ENCODE results near the gene GNB1.

- TF ChIP-seq POLR2A (IDR thresholded peaks at IDR 0.05; ENCODE audit: low read depth, low read length) (no peak), CTCF (conservative IDR thresholded peaks at IDR 0.05; ENCODE audit: low read depth, low read length) (no peak), RFX5 (IDR thresholded peaks at IDR 0.05; ENCODE audit: low read depth, low read length) (no peak), USF2 (IDR thresholded peaks at IDR 0.05; ENCODE audit: low read depth, low read length) (no peak), SMC3 (IDR thresholded peaks at IDR 0.05; ENCODE audit: low read depth, low read length) (no peak), CHD1 (IDR thresholded peaks at IDR 0.05; ENCODE audit: low read depth, low read length) (no peak)
Measured at GRCh38 chr1:1895060-1895418, 4.2 kb upstream of the GNB1 start.

All from IMR-90 (cell line).